ENCODE data around the gene CREB5.

GRCh38 chr7:28528899-28529298 lies 116.6 kb downstream of the CREB5 start:
- no peak for TF ChIP-seq CTCF (IDR thresholded peaks at IDR 0.05)
- no peak for TF ChIP-seq POLR2A (IDR thresholded peaks at IDR 0.05)
- TF ChIP-seq EP300 (IDR thresholded peaks at IDR 0.05) = no peak
- TF ChIP-seq POLR2AphosphoS5 (IDR thresholded peaks at IDR 0.05) = no peak
